HTR-8/SVneo (cell line): Measurements from ENCODE around the gene SF3B6.
A peak's percentile ranks its signal among the peaks of the same experiment; 100 is the strongest.

Experiments
- DNase-seq: peaks from one replicate; pipeline ENCODE4 v3.0.0; 2011; ENCODE audit warnings: low spot score, mixed read lengths; ENCODE audit not compliant: insufficient read length
- FAIRE-seq: peaks from 2 replicates; lab custom pipeline; 2011; peaks lifted over from hg19 to GRCh38; lab: Jason Lieb, UNC

The SF3B6 gene

GRCh38 chr2:24022324-24022974, 53.7 kb downstream of the SF3B6 start:
- DNase-seq: no peak
- peak; percentile 63 for FAIRE-seq

DNA sequence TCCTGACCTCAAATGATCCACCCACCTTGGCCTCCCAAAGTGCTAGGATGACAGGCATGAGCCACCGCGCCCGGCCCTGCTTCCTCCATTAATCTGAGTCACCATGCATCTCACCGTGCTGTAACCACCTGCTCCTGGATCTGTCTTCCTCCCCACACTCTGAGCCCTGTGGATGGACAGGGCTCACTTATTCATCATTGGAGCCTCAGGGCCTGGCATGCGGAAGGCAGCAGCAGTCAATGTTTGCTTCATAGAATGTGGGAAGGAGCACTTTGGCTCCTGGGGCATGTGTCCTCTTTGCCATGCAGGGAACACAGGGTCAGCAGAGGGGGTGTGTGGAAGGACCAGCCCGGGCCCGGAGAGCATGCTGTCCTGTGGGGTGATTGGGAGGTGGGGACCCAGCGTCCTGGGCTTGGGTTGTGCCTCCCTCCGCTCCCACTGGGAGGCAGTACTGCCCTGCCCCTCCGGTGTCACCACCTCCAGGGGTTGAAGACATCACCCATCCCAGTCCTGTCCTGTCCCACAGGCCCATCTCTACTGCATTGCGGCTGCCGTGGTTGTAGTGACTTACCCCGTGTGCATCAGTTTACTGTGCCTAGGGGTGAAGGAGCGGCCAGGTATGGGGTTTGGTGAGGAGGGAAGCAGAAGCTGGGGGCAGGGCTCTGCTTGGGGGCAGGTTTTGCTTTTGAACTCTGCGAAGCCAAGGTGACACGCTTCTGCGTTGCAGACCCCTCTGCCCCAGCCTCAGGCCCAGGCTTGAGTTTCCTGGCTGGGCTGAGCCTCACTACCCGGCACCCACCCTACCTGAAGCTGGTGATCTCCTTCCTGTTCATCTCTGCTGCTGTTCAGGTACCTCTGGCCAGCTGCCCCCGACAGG, 54.8 kb downstream of the SF3B6 start:
- no peak for FAIRE-seq
- DNase-seq: no peak

GRCh38 chr2:24020244-24020643, 55.9 kb downstream of the SF3B6 start:
- FAIRE-seq: no peak
- no peak for DNase-seq

DNA sequence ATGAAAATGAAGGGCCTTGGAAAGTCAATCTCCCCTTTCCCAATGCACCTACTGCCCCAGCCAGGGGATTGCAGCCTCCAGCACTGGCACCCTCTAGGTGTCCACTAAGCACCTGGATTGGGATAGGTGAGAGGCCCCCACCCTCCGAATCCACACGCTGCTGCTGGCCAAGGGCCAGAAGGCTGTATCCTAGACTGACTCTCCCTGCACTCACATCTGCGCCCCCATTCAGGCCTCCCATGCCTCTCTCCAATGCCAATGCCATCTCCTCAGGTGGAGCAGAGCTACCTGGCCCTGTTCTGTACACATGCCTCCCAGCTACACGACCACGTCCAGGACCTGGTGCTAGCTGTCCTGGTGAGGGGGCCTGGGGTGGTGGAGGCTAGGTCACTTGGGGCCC, 56.4 kb downstream of the SF3B6 start:
- no peak for DNase-seq
- no peak for FAIRE-seq

DNA sequence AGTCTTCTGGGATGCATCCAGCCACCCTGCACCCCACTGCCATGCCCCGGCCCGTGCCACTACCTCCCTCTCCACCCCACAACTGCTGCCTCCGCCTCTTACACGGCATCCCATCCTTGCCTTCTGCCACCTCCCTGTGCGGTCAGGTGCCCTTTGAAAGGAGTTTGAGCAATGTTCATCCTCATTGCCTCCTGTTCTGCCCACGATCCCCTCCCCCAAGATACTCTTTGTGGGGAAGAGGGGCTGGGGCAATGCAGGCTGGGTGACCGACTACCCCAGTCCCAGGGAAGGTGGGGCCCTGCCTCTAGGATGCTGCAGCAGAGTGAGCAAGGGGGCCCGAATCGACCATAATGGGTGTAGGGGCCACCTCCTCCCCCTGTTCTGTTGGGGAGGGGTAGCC, 57.9 kb downstream of the SF3B6 start:
- FAIRE-seq: no peak
- no peak for DNase-seq

DNA sequence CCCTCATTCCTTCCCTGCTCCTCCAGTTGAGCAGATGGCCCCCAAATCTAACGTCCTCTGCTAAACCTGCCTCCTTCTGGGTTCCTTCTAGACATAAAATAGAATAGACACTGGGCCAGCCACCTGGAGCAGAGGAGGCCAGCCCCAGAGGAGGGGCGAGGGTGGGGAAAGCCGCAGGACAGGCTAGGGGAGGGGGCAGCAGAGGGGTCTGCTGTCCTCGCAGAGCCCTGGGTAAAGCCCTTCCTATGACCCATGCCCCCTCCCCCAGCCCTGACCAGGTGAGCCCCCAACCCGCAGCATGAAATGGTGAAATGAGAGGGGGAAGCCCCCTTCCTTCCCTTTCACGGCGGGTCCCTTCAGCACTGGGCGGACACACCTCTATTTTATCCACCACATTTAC, 58.4 kb downstream of the SF3B6 start:
- DNase-seq (no peak), FAIRE-seq (no peak)
